Activated CD4-positive, alpha-beta T cell treated with anti-CD3 and anti-CD28 coated beads, Interleukin-2, amount 50 U/mL, for 24 hours (primary cell): ENCODE results near the gene PRKAR1B.

Source experiments
- DNase-seq, 2 donors: peaks; one replicate each; pipeline ENCODE4 v3.0.0-alpha.2; 2020; ENCODE audit warnings: low read depth in 1 of 2, low spot score in 1 of 2

The PRKAR1B gene

DNA sequence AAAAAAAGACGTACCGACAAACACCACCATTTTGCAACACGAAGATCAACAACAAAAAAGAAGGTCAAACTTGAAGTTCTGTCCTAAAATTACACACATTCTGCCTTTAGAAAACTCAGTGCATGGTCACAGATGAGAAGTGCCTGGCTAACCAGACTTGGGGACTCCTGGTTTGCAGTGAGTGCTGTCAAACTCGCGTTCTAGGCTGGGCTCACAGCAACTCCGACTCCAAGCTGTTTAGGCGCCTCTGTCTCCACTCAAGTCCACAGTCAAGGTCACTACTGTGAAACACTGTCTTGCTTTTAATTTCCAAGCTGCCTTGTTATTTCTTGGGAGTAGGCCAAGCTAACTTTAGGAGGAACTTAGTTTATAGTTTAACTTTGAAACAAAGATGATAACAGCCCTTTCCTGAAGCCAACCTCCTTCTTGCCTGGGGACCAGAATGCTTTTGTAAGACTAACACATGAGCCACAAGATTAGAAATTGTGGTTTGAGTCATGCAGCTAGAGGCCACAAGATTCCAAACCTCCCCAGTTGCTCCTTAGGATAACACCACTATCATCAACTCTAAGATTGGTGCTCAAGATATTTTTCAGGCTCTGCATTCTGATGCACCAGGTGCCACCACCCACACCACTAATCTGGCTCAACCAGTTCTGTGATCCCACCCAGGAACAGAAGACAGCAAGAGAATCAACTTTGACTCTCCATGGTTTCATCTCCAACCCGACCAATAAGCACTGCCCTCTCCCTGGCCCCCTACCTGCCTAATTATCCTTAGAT, 1.7 kb downstream of the PRKAR1B start:
- no peak for DNase-seq

DNA sequence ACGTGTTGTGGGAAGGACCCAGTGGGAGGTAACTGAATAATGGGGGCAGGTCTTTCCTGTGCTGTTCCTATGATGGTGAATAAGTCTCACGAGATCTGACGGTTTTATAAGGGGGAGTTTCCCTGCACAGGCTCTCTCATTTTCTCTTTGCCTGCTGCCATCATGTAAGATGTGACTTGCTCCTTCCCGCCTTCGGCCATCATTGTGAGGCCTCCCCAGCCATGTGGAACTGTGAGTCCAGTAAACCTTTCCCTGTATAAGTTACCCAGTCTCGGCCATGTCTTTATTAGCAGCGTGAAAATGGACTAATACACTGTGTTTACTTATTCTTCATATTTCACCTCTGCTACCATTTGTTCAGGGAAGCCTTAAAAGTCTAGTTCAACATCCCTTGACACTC, 2.8 kb downstream of the PRKAR1B start:
- no peak for DNase-seq

DNA sequence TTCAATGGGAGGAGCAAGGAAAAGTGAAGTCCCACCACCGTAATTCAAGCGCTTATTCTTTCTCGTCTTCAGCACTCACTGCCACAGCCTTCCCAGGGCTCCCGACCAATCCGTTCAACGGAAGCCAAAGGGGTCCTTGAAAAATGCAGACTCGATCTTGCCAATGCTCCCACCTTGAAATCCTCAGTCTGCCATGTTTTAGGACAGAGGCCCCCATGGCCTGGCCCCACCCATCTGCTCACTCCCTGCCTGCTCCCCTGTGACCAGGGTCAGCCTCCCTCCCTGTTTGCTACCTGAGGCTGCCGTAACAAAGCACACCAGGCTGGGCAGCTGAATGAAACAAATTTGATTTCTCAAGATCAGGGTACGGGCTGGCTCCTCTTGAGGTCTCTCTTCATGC, 3.5 kb downstream of the PRKAR1B start:
- no peak for DNase-seq

DNA sequence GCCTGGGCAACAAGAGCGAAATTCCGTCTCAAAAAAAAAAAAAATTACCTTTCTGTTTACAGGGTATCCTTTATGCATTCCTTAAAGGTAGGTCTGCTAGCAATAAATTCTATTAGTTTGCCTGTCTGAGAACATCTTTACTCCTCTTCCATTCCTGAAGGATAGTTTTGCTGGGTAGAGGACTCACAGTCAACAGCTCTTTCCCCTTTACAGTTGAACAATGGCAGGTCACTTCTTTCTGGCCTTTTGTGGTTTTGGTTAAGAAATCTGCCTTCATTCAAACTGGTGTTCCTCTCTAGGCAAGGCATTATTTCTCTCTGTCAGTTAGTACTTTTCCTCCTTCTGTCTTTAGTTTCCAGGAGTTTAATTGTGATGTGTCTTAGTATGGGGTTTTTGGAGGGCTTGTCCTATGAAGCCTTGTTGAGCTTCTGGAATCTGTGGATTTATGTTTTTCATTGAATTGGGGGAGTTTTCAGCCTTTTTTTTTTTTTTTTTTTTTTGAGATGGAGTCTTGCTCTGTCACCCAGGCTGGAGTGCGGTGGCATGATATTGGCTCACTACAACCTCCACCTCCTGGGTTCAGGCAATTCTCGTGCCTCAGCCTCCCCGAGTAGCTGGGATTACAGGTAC, 5.3 kb downstream of the PRKAR1B start:
- no peak for DNase-seq

DNA sequence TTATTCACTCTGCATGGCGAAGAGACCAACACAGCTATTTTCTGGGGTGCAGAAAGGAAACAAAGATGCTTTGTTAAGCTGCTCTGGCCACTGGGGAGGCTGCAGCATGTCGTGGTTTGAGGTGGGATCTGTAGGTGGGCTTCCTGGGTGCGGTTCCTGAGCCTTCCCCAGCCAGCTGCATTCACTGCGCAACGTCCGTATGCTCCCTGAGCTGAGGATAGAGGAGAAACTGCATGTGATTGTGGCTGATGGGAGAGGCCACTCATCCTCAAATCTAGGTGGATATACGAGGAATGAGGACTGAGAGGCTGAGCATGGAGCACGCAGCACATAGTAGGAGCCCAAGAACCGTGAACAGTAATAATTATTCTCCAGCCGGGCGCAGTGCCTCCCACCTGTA, 10.4 kb downstream of the PRKAR1B start:
- DNase-seq: no peak

DNA sequence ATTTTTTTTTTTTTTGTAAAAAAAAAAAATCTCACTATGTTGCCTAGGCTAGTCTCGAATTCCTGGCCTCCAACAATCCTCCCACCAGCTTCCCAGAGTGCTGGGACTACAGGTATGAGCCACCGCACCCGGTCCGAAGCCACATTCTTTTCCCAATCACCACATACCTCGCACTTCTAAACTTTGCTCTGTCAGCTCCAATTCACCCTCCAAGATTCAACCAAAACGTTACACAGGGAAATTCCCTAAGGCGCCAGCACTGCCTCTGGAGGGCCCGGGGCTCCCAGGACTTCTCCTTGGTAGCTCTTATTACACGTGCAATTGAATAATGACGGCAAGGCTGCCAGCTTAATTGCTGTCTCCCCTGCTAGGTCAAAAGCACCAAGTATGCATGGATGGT, 10.9 kb downstream of the PRKAR1B start:
- no peak for DNase-seq

DNA sequence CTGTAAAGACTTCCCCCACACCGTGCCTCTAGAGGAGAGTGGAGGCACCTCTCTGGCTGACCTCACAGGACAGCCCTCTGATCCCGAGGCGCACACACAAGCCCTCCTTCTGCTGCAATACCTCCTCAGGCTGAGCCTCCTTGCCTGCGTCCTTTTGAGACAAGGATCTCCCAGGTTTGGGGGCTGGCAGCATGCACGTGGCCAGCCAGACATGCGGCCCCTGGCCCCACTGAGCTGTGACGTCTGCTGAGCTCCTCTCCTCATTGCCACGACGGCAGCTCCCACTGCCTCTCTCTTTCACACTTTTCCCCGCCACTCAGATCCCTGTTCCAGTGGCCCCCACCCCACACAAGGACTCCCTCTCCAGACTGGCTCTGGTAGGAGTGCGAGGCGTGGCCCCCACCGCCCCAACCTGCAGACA, 12.8 kb downstream of the PRKAR1B start:
- no peak for DNase-seq

DNA sequence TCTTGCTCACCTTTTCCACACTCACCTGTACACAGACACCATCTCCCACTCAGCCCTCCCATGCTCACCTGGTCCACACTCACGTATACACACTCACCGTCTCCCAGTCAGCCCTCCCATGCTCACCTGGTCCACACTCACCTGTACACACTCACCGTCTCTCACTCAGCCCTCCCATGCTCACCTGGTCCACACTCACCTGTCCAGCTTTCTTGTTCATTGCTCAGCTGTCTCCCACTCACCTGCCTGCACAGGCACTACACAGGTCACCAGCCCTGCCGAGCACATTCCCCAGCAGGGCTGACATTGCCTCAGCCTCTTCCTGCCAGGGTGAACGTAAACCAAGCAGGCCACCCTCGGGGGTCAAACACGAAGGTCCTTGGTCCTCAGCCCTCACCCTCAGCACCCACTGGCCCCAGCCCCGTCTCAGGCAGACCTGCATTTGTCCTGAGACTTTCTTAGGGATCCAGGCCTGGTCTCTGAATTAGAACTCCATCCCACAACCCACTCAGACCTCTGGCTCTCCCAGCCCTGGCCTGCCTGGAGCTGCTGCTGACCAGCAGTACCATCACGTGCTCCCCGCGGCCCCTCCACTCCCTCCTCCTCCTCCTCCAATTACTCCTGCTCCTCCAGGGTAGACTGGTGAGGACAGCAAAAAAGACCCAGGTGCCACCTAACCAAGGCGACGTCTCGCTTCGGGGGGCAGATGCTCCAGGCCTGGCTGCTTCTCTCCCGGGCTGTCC, 13.4 kb downstream of the PRKAR1B start:
- no peak for DNase-seq

DNA sequence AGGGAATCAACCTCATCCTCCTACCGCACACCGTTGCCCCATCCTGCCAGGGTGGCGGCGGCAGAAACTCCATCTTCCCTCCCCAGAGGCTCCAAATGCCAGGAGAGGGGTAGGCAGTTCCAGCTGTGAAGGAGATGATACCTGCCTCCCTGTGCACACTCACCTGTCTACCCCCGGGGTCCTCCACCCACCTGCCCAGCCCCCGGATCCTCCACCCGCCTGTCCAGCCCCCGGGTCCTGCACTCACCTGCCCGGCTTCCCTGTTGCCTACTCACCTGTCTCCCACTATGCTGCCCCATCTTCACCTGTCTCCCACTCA, 14.0 kb downstream of the PRKAR1B start:
- DNase-seq: no peak

DNA sequence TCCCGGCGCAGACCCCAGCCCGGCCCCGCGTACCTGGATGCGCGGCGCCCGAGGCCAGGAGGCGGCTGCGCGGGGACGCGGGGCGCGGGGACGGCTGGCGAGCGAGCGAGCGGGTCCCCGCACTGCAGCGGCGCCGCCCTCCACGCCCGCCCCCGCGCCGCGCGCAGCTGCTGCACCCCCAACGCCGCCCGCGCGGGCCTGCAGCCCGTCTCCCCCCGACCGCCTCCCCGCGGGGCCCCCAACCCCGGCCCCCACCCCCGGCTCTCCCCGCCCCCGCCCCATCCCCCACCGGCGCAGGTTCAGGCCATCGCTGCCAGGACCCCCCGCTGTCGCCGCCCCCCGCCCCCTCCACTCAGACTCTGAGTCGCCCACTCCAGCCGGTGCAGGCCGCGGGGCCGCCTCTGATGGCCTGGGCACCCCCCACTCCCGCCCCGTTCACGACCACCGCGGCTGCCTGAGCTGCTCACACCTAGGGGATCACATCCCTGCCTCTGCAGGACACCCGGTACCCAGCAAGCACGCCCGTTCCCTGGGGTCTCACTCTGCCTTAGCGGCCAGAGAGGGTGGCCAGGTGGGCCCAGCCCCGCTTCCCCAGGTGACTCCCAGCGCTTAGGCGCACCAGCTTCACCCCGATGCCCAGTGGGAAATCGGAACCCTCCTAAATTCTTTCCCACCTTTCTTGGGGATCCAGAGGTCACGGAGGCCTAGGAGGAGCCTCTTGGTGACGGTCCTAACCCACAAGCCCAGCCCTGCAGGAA, 14.5 kb downstream of the PRKAR1B start:
- DNase-seq: no peak

DNA sequence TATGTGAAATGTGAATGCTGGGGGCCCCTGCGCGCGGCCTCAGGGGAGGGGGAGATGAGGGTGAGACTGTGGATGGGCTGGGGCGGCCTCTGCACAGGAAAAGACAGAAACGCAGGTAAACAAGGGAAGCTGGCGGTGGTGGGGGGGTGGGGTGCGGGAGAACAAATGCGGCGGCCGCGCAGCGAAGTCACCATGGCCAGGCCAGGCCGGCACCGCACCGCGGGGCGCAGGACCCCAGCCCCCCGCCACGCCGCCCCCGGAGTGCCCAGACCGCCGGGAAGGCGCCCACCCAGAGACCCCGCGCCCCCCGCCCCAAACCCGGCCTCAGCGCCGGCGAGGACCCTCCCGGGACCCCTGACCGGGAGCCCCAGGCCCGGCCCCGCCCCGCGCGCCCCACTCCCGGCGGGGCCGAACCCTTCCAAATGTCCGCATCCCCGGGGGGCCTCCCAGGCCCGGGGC, 15.1 kb downstream of the PRKAR1B start:
- no peak for DNase-seq

DNA sequence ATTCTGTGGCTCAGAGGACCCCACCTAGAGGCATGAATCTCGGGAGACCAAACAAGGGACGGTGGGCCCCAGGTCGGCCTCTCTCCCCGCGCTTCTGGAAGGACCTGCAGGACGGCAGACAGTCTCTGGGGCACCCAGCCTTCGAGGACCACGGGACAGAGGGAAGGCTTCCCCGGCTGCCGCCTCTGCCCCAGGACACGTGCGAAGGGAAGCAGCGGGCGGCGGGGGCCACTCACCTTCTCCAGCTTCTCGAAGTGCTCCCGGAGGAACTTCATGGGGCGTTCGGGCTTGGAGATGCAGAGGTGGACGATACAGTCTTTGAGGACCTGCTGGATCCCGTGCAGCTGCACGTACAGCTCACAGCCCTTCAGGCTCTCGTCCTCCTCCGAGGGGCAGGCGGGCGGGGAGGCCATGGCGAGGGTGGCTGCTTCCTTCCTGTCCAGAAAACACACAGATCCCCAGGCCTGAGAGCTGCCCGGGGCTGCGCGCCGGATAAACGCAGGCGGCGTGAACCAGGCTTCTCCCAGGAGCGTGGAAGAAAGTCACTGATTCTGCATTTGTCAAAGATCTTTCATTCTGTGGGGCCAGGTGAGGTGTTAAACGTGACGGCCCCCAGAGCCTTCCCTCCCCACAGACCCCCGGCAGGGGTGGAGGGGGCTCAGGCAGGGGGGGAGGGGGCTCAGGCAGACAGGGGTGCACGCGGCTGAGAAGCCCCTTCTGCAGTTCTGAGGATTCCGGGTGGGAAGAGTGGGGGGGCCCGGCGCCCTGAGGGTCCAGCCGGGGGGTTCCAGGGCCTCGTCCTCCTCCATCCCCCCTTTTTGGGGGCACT, 15.8 kb downstream of the PRKAR1B start:
- DNase-seq: no peak

DNA sequence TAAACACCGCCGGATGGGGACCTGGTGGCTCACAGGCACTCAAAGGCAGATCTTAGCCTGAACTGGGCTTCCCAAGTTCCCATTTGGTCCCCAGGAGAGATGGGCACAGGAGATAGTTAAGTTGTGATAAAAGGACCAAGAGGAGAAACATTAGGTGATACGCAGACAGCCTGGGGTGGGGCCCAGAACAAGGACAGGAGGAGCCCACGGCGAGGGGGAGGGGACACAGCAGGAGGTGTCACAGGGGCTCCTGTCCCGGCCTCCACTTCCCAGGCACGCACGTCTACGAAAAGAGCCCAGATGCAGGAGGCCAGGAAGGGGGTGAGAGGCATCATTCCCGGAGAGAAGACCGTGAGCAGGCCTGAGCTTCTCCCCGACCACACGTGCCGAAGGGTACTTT, 16.9 kb downstream of the PRKAR1B start:
- no peak for DNase-seq

DNA sequence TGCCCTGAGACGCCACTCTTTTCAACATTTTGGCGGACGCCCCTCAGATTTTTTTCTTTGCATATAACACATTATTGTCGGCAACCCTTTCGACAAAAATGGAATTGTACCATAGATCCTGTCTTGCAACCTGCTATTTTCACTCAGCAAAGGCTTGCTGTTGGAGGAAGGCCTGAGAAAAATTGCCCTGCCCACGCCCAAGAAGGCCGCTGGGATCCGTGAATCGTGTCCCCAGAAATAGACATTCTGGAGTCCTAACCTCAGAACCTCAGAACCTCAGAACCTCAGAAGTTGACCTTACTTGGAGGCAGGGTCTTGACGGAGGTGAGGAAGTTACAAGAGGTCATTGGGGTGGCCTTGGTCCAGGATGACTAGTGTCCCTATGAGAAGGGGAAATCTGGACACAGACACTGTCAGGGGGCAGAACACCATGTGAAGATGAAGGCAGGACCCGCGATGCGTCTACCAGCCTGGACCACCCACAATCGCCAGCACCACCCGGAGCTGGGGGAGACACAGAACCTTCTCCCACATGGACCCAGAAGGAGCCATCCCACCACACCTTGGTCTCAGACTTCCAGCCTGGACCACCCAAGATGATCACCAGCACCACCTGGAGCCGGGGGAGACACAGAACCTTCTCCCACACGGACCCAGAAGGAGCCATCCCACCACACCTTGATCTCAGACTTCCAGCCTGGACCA, 19.6 kb downstream of the PRKAR1B start:
- no peak for DNase-seq

DNA sequence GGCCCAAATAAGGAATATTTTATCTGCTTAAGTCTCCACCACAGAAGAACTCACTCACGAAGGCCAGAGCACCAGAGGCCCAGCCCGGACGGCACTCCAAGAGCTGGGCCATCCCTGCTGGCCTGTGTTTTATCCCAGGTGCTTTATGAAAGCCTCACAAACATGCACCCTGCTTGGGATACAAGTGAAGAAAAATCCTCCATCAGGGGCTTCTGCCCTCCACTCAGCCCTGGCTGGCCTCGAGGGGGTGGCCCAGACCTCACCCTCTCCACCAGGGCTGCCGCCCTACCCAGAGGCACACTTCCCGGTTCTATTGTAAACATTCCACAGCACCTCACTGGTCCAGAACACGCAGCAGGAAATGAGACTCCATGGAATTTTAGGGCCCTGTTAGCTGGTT, 20.4 kb downstream of the PRKAR1B start:
- no peak for DNase-seq

DNA sequence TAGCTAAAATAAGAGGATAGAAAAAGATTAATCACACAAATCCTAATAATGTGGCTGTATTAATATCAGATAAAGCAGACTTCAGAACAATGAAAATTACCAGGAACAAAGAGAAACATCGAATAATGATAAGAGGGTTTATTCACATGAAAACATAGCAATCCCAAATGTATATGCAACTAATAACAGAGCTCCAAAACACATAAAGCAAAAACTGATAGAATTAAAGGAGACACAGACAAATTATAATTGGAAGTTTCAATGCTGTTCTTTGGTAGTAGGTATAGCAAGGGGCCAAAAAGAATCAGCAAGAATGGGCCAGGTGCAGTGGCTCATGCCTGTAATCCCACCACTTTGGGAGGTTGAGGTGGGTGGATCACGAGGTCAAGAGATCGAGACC, 24.0 kb downstream of the PRKAR1B start:
- no peak for DNase-seq

DNA sequence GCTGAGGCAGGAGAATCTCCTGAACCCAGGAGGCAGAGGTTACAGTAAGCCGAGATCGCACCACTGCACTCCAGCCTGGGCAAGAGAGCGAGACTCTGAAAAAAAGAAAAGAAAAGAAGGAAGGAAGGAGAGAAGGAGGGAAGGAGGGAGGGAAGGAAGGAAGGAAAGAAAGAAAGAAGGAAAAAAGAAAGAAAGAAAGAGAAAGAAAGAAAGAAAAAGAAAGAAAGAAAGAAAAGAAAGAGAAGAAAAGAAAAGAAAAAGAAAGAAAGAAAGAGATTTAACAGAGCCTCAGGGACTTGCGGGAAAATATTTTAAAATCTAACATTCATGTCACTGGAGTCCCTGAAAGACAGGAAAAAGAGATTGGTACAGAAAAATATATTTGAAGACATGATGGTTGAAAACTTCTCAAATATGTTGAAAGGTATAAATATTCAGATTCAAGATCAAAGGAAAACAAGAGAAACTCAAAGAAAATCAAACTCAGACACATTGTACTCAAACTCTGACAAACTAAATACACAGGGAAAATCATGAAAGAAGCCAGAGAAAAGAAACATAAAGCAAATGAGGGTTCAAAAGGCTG, 25.9 kb downstream of the PRKAR1B start:
- no peak for DNase-seq

DNA sequence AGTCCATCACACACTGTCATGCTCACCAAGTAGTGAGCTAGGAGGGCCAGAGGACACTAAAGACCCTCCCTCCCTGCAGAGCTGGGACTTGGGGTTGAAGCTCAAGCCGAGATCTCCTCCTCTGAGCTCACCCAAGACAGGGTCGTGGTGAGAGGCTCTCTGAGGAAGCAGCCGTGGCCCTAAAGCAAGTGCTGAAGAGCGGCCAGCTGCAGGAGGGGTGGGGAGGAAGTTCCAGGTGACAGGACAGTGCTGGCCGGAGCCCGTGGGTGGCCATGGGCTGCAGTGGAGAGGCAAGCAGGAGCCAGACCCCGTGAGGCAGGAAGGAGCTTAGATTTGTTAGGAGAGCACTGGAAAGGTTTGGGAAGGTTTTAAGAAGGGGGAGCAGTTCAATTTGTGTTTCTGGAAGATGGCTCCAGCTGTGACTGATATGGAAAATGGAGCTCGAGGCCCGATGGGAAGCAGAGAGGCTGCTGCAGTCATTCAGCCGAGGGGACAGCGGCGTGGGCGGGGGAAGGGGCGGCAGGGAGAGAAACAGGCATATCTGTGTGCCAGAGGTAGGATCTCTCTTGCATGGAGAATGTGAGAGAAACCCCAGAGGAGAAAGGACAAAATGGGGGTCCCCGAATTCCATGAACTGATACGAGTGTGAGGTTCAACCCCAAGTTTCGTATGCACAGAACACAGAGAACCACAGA, 27.5 kb downstream of the PRKAR1B start:
- DNase-seq: no peak
